ENCODE results near the gene SPSB2.

Gene SPSB2

GRCh38 chr12:6850796-6851152 is 22.3 kb downstream of the SPSB2 start:
- TF ChIP-seq TAF1 (IDR thresholded peaks at IDR 0.05; ENCODE audit: borderline replicate concordance, insufficient read depth, low read length) (no peak), SIN3A (IDR thresholded peaks at IDR 0.05; ENCODE audit: borderline replicate concordance, insufficient read depth, low read length) (no peak), POLR2AphosphoS5 (IDR thresholded peaks at IDR 0.05; ENCODE audit: low read depth, low read length) (no peak), FOXP2 (optimal IDR thresholded peaks at IDR 0.05; ENCODE audit: borderline replicate concordance, extremely low read depth, extremely low read length, insufficient read depth) (no peak)
- TF ChIP-seq, protein P1, sequence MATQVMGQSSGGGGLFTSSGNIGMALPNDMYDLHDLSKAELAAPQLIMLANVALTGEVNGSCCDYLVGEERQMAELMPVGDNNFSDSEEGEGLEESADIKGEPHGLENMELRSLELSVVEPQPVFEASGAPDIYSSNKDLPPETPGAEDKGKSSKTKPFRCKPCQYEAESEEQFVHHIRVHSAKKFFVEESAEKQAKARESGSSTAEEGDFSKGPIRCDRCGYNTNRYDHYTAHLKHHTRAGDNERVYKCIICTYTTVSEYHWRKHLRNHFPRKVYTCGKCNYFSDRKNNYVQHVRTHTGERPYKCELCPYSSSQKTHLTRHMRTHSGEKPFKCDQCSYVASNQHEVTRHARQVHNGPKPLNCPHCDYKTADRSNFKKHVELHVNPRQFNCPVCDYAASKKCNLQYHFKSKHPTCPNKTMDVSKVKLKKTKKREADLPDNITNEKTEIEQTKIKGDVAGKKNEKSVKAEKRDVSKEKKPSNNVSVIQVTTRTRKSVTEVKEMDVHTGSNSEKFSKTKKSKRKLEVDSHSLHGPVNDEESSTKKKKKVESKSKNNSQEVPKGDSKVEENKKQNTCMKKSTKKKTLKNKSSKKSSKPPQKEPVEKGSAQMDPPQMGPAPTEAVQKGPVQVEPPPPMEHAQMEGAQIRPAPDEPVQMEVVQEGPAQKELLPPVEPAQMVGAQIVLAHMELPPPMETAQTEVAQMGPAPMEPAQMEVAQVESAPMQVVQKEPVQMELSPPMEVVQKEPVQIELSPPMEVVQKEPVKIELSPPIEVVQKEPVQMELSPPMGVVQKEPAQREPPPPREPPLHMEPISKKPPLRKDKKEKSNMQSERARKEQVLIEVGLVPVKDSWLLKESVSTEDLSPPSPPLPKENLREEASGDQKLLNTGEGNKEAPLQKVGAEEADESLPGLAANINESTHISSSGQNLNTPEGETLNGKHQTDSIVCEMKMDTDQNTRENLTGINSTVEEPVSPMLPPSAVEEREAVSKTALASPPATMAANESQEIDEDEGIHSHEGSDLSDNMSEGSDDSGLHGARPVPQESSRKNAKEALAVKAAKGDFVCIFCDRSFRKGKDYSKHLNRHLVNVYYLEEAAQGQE (IDR thresholded peaks at IDR 0.05; ENCODE audit: insufficient read depth in 1 of 2, low read depth in 2 of 2, low read length in 2 of 2), result no peak

DNA sequence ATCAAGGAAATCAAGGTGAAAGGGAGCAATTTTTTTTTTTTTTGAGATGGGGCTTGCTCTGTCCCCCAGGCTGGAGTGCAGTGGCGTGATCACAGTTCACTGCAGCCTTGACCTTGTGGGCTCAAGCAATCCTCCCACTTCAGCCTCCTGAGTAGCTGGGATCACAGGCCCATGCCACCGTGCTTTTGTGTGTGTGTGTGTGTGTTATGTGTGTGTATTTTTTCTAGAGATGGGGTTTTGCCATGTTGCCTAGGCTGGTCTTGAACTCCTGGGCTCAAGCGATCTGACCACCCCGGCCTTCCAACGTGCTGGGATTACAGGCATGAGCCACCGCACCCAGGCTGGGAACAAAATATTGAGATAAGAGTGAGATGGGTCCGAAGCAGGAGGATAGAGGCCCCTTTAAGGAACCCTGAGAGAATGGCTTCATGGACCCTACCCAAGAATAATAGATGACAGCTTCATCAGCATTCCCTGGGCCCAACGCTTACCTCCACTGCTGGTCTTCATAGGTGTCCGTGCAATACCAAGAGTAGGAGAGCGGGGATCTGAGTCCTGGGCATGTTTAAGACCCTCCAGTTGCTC is 23.0 kb downstream of the SPSB2 start:
- no peak for TF ChIP-seq SIN3A (IDR thresholded peaks at IDR 0.05; ENCODE audit: borderline replicate concordance, insufficient read depth, low read length)
- no peak for TF ChIP-seq TAF1 (IDR thresholded peaks at IDR 0.05; ENCODE audit: borderline replicate concordance, insufficient read depth, low read length)
- TF ChIP-seq, protein P1 (IDR thresholded peaks at IDR 0.05; ENCODE audit: insufficient read depth in 1 of 2, low read depth in 2 of 2, low read length in 2 of 2), result no peak
- TF ChIP-seq POLR2AphosphoS5 (IDR thresholded peaks at IDR 0.05; ENCODE audit: low read depth, low read length), result no peak
- no peak for TF ChIP-seq FOXP2 (optimal IDR thresholded peaks at IDR 0.05; ENCODE audit: borderline replicate concordance, extremely low read depth, extremely low read length, insufficient read depth)

- TF ChIP-seq FOXP2 (optimal IDR thresholded peaks at IDR 0.05; ENCODE audit: borderline replicate concordance, extremely low read depth, extremely low read length, insufficient read depth) (no peak), POLR2AphosphoS5 (IDR thresholded peaks at IDR 0.05; ENCODE audit: low read depth, low read length) (no peak), TAF1 (IDR thresholded peaks at IDR 0.05; ENCODE audit: borderline replicate concordance, insufficient read depth, low read length) (no peak), SIN3A (IDR thresholded peaks at IDR 0.05; ENCODE audit: borderline replicate concordance, insufficient read depth, low read length) (no peak)
- TF ChIP-seq, protein P1 (IDR thresholded peaks at IDR 0.05; ENCODE audit: insufficient read depth in 1 of 2, low read depth in 2 of 2, low read length in 2 of 2), result no peak
Measured at GRCh38 chr12:6849427-6849826, 23.7 kb downstream of the SPSB2 start.

DNA sequence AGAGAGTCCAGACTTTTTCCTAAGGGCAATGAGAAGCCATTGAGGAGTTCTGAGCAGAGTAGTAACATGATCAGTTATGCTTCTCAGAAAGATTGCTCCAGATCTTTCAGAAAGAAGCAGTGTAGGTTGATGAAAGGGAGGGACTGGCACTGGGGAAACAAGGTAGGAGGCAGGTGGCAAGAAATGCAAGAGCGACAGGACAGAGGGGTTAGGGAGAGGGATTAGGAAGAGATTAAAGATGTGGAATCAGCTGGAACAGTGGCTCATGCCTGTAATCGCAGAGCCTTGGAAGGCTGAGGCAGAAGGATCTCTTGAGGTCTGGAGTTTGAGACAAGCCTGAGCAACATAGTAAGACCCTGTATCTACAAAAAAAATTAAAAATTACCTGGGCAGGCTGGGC is 25.4 kb downstream of the SPSB2 start:
- TF ChIP-seq, protein P1 (IDR thresholded peaks at IDR 0.05; ENCODE audit: insufficient read depth in 1 of 2, low read depth in 2 of 2, low read length in 2 of 2), result no peak
- TF ChIP-seq POLR2AphosphoS5 (IDR thresholded peaks at IDR 0.05; ENCODE audit: low read depth, low read length) (no peak), TAF1 (IDR thresholded peaks at IDR 0.05; ENCODE audit: borderline replicate concordance, insufficient read depth, low read length) (no peak)

DNA sequence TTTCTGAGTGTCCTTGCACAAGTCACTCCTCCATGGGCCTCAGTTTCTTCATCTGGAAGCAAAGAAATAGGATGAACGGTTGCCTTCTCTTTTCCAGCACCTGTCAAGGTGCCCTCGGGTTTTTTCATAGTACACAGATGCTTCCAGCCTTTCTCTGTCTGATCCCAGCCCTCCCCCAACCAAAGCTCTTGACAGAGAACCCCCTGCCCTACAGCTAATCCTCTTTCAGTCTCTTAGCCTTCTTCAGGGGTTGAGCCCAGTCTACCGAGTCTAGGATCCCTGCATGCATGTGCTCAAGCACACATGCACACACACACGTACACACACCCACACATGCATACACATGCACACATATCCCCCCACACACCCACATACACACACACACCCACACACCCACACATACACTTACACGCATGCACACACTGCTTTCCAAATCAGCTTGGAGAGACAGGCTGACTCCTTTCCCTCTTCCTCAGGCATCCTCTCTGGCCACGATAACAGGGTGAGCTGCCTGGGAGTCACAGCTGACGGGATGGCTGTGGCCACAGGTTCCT is 26.7 kb downstream of the SPSB2 start:
- TF ChIP-seq POLR2AphosphoS5 (IDR thresholded peaks at IDR 0.05; ENCODE audit: low read depth, low read length) (no peak), TAF1 (IDR thresholded peaks at IDR 0.05; ENCODE audit: borderline replicate concordance, insufficient read depth, low read length) (no peak), SIN3A (IDR thresholded peaks at IDR 0.05; ENCODE audit: borderline replicate concordance, insufficient read depth, low read length) (no peak)
